ENCODE measurements around the gene ANKS4B. TPM values are rescaled to one million over a fixed set of nuclear protein-coding genes. Genes with fewer than 3 reads are reported as not detected.

The ANKS4B gene
- total and polyA plus RNA-seq, 4 donors = 5.7 to 13.6 (median 8.7) TPM

DNA sequence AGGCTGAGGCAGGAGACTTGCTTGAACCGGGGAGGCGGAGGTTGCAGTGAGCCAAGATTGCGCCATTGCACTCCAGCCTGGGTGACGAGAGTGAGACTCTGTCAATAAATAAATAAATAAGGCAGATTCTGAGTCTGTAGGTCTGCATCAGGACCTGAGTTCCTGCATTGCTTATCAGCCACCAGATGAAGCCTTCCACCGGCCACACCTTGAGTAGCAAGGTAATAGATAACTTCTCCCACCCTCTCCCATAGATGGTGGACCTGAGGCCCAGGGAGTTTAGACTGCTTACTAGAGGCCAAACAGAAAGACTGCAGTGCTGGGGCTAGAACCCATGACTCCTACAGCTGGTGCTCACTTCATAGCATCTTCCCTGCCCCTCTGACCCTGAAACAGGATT is 44.2 kb upstream of the ANKS4B start (continued):
- TF ChIP-seq, protein P1, sequence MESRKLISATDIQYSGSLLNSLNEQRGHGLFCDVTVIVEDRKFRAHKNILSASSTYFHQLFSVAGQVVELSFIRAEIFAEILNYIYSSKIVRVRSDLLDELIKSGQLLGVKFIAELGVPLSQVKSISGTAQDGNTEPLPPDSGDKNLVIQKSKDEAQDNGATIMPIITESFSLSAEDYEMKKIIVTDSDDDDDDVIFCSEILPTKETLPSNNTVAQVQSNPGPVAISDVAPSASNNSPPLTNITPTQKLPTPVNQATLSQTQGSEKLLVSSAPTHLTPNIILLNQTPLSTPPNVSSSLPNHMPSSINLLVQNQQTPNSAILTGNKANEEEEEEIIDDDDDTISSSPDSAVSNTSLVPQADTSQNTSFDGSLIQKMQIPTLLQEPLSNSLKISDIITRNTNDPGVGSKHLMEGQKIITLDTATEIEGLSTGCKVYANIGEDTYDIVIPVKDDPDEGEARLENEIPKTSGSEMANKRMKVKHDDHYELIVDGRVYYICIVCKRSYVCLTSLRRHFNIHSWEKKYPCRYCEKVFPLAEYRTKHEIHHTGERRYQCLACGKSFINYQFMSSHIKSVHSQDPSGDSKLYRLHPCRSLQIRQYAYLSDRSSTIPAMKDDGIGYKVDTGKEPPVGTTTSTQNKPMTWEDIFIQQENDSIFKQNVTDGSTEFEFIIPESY (IDR thresholded peaks at IDR 0.05) = no peak

DNA sequence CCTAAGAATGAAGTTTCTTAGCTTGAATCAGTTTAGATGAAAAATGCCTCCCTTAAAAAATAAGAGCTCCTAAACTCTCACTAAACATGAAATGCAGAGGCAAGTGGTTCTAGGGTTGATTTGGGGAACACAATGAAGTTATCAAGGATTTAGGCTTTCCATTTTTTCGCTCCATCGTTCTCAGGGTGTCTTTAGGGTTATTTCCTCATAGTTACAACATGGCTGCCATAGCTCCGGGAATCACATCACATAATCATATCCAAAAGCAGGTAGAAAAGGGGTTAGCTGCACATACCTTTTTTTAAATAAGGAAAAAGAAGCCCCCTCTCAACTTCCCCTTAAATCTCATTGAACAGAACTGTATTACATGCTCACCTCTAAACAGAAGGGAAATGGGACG is 43.5 kb upstream of the ANKS4B start:
- no peak overlapping the region for H3K9ac ChIP-seq (ENCODE audit: low read depth in 1 of 2, low read length in 2 of 2)
- 95% methylated on average over 4 of the region's 4 CpGs for WGBS
- H3K4me1 ChIP-seq (ENCODE audit: control insufficient read depth in 4 of 4, insufficient read depth in 4 of 4, low read length in 3 of 4) = peaks cover 0 to 2% (median 0%) of the 10 kb centered on the region in 4 donors
- TF ChIP-seq FOXA2 (IDR thresholded peaks at IDR 0.05) = no peak
- TF ChIP-seq TAF1 (conservative IDR thresholded peaks at IDR 0.05) = no peak
- TF ChIP-seq RAD21 (IDR thresholded peaks at IDR 0.05) = no peak
- TF ChIP-seq GABPA (IDR thresholded peaks at IDR 0.05 in 1 of 2, conservative IDR thresholded peaks at IDR 0.05 in 1 of 2) = no peak
- no peak for TF ChIP-seq SP1 (IDR thresholded peaks at IDR 0.05)
- TF ChIP-seq, protein P1 (IDR thresholded peaks at IDR 0.05) = no peak
- TF ChIP-seq YY1 (IDR thresholded peaks at IDR 0.05) = no peak
- TF ChIP-seq RXRA (IDR thresholded peaks at IDR 0.05) = no peak
- TF ChIP-seq EGR1 (IDR thresholded peaks at IDR 0.05; ENCODE audit: low read depth in 2 of 2) = no peak
- TF ChIP-seq, protein P2, sequence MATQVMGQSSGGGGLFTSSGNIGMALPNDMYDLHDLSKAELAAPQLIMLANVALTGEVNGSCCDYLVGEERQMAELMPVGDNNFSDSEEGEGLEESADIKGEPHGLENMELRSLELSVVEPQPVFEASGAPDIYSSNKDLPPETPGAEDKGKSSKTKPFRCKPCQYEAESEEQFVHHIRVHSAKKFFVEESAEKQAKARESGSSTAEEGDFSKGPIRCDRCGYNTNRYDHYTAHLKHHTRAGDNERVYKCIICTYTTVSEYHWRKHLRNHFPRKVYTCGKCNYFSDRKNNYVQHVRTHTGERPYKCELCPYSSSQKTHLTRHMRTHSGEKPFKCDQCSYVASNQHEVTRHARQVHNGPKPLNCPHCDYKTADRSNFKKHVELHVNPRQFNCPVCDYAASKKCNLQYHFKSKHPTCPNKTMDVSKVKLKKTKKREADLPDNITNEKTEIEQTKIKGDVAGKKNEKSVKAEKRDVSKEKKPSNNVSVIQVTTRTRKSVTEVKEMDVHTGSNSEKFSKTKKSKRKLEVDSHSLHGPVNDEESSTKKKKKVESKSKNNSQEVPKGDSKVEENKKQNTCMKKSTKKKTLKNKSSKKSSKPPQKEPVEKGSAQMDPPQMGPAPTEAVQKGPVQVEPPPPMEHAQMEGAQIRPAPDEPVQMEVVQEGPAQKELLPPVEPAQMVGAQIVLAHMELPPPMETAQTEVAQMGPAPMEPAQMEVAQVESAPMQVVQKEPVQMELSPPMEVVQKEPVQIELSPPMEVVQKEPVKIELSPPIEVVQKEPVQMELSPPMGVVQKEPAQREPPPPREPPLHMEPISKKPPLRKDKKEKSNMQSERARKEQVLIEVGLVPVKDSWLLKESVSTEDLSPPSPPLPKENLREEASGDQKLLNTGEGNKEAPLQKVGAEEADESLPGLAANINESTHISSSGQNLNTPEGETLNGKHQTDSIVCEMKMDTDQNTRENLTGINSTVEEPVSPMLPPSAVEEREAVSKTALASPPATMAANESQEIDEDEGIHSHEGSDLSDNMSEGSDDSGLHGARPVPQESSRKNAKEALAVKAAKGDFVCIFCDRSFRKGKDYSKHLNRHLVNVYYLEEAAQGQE (IDR thresholded peaks at IDR 0.05) = no peak
- TF ChIP-seq FOXA1 (IDR thresholded peaks at IDR 0.05) = no peak
- TF ChIP-seq, protein P3, sequence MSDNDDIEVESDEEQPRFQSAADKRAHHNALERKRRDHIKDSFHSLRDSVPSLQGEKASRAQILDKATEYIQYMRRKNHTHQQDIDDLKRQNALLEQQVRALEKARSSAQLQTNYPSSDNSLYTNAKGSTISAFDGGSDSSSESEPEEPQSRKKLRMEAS (IDR thresholded peaks at IDR 0.05) = no peak
- no peak for TF ChIP-seq NR2F2 (IDR thresholded peaks at IDR 0.05)
- no peak overlapping the region for H3K4me3 ChIP-seq (ENCODE audit: low read depth in 1 of 3, low read length in 3 of 3)
- H3K9me3 ChIP-seq (ENCODE audit: control insufficient read depth in 4 of 4, low read length in 3 of 4) = no peaks in the 10 kb centered on the region
- no peaks in the 10 kb centered on the region for H3K27me3 ChIP-seq (ENCODE audit: control insufficient read depth in 4 of 4, insufficient read depth in 4 of 4, low read length in 3 of 4)
- no peak overlapping the region for H3K27ac ChIP-seq (ENCODE audit: low read depth in 1 of 2, low read length in 2 of 2)
- no peaks in the 10 kb centered on the region for H3K36me3 ChIP-seq (ENCODE audit: control insufficient read depth in 4 of 4, insufficient read depth in 3 of 4, low read depth in 1 of 4, low read length in 3 of 4)
- DNase-seq (ENCODE audit: low spot score) = no peak

DNA sequence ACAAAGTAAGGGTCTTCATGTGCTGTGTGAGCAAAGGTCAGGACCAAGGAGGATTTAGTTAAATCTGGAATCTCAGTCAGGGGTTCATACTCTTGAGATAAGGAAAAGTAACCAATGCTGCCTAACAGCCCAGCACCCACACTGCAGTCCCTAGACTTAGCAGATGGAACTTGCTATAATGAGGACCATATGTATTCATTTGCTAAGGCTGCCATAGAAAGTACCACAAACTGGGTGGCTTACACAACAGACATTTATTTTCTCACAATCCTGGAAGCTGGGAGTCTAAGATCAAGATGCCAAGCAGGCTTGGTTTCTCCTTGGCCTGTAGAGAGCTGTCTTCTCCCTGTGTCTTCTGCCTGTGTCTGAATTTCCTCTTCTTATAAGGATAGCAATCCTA is 42.9 kb upstream of the ANKS4B start:
- H3K9ac ChIP-seq (ENCODE audit: low read depth in 1 of 2, low read length in 2 of 2) = no peak overlapping the region
- H3K4me1 ChIP-seq (ENCODE audit: control insufficient read depth in 4 of 4, insufficient read depth in 4 of 4, low read length in 3 of 4) = peaks cover 0 to 2% (median 0%) of the 10 kb centered on the region in 4 donors
- no peak overlapping the region for H3K4me3 ChIP-seq (ENCODE audit: low read depth in 1 of 3, low read length in 3 of 3)
- no peaks in the 10 kb centered on the region for H3K9me3 ChIP-seq (ENCODE audit: control insufficient read depth in 4 of 4, low read length in 3 of 4)
- no peaks in the 10 kb centered on the region for H3K36me3 ChIP-seq (ENCODE audit: control insufficient read depth in 4 of 4, insufficient read depth in 3 of 4, low read depth in 1 of 4, low read length in 3 of 4)
- DNase-seq (ENCODE audit: low spot score) = no peak
- H3K27ac ChIP-seq (ENCODE audit: low read depth in 1 of 2, low read length in 2 of 2) = no peak overlapping the region
- H3K27me3 ChIP-seq (ENCODE audit: control insufficient read depth in 4 of 4, insufficient read depth in 4 of 4, low read length in 3 of 4) = no peaks in the 10 kb centered on the region
- no peak for TF ChIP-seq HNF4A (conservative IDR thresholded peaks at IDR 0.05)
- TF ChIP-seq, protein P1 (IDR thresholded peaks at IDR 0.05) = no peak
- TF ChIP-seq NR2F2 (IDR thresholded peaks at IDR 0.05) = no peak
- TF ChIP-seq GABPA (IDR thresholded peaks at IDR 0.05 in 1 of 2, conservative IDR thresholded peaks at IDR 0.05 in 1 of 2) = no peak
- TF ChIP-seq RAD21 (IDR thresholded peaks at IDR 0.05) = no peak
- no peak for TF ChIP-seq RXRA (IDR thresholded peaks at IDR 0.05)
- TF ChIP-seq, protein P4, sequence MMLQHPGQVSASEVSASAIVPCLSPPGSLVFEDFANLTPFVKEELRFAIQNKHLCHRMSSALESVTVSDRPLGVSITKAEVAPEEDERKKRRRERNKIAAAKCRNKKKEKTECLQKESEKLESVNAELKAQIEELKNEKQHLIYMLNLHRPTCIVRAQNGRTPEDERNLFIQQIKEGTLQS (IDR thresholded peaks at IDR 0.05) = no peak
- TF ChIP-seq JUND (IDR thresholded peaks at IDR 0.05) = no peak
- TF ChIP-seq FOXA1 (IDR thresholded peaks at IDR 0.05) = no peak
- TF ChIP-seq FOXA2 (IDR thresholded peaks at IDR 0.05) = no peak
- TF ChIP-seq, protein P5, sequence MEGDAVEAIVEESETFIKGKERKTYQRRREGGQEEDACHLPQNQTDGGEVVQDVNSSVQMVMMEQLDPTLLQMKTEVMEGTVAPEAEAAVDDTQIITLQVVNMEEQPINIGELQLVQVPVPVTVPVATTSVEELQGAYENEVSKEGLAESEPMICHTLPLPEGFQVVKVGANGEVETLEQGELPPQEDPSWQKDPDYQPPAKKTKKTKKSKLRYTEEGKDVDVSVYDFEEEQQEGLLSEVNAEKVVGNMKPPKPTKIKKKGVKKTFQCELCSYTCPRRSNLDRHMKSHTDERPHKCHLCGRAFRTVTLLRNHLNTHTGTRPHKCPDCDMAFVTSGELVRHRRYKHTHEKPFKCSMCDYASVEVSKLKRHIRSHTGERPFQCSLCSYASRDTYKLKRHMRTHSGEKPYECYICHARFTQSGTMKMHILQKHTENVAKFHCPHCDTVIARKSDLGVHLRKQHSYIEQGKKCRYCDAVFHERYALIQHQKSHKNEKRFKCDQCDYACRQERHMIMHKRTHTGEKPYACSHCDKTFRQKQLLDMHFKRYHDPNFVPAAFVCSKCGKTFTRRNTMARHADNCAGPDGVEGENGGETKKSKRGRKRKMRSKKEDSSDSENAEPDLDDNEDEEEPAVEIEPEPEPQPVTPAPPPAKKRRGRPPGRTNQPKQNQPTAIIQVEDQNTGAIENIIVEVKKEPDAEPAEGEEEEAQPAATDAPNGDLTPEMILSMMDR (IDR thresholded peaks at IDR 0.05; ENCODE audit: low read depth, low read length, missing input control) = no peak
- TF ChIP-seq EGR1 (IDR thresholded peaks at IDR 0.05; ENCODE audit: low read depth in 2 of 2) = no peak
- TF ChIP-seq, protein P3 (IDR thresholded peaks at IDR 0.05) = no peak
- no peak for TF ChIP-seq HNF4G (IDR thresholded peaks at IDR 0.05)
- TF ChIP-seq TAF1 (conservative IDR thresholded peaks at IDR 0.05) = no peak
